SJSA1 (cell line): ENCODE results near the gene TFPT. TPM values are rescaled to one million over a fixed set of nuclear protein-coding genes. Genes with fewer than 3 reads are reported as not detected.

ENCODE experiments used
- DNase-seq, 2 experiments: peaks; one replicate each; pipeline ENCODE4 v3.0.0-alpha.2; 2015 to 2020; ENCODE audit warnings: low spot score in 2 of 2, low read depth in 1 of 2
- H3K27ac ChIP-seq: fragments of 250-450 bp; sonication (Bioruptor Pico); 2 replicates; pipeline ENCODE4 v1.5.1; 2020; ENCODE audit warnings: mild to moderate bottlenecking, moderate library complexity
- H3K27me3 ChIP-seq: fragments of 250-450 bp; sonication (Bioruptor Pico); replicated peaks from 2 replicates; pipeline ENCODE4 v1.5.1; 2020; ENCODE audit warnings: mild to moderate bottlenecking, moderate library complexity
- H3K36me3 ChIP-seq: fragments of 250-450 bp; sonication (Bioruptor Pico); 2 replicates; pipeline ENCODE4 v1.5.1; 2020; ENCODE audit warnings: mild to moderate bottlenecking
- H3K4me1 ChIP-seq: fragments of 250-450 bp; sonication (Bioruptor Pico); replicated peaks from 2 replicates; pipeline ENCODE4 v1.6.1; 2021; ENCODE audit warnings: mild to moderate bottlenecking
- H3K4me3 ChIP-seq: fragments of 250-450 bp; sonication (Bioruptor Pico); 2 replicates; pipeline ENCODE4 v1.5.1; 2020; ENCODE audit warnings: mild to moderate bottlenecking
- H3K9me3 ChIP-seq: fragments of 250-450 bp; sonication (Bioruptor Pico); replicated peaks from 2 replicates; pipeline ENCODE4 v1.5.1; 2020; ENCODE audit warnings: mild to moderate bottlenecking
- total RNA-seq: library from RNA; depleted of rRNA; stranded (reverse); fragments of >200 nt; shearing (Covaris generic); gene quantifications from 2 replicates; pipeline ENCODE4 v1.2.3, GENCODE V29; 2014

The TFPT gene
- total RNA-seq, 1 experiment from 2014 or later, result 31.7 TPM

- H3K27ac ChIP-seq, result no peak overlapping the region
- no peaks in the 10 kb centered on the region for H3K27me3 ChIP-seq
- no peaks in the 10 kb centered on the region for H3K9me3 ChIP-seq
- peaks cover 8% of the 10 kb centered on the region for H3K4me1 ChIP-seq
- H3K4me3 ChIP-seq, result no peak overlapping the region
- H3K36me3 ChIP-seq, result peaks cover 86% of the 10 kb centered on the region
- no peak for DNase-seq
Measured at GRCh38 chr19:54154603-54155345, 39.3 kb upstream of the TFPT start.

DNA sequence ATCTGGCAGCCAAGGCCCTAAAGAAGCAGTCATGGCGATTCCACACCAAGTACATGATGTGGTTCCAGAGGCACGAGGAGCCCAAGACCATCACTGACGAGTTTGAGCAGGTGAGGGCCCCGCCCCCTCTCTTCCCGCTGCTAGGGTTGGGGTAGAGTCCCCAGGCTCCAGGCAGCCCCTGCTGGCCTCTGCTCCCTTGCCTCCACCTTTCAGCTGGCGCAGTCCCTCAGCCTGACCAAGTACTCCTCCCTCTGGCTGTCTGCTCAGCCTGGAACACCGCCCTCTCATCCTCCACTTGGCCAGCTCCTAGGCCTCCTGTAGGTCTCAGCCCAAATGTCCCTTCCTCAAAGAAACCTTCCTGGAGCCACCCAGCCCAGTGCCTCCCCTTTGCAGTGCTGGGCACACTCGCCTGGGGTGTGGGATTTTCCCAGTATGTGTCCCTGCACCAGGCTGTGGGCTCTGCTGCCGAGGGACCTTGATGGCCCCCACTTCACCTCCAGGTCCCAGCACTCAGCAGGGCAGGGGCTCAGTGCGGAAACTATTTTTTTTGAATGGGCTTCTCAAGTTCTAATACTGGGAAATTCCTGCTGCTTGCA lies 38.4 kb upstream of the TFPT start:
- no peak overlapping the region for H3K4me3 ChIP-seq
- no peaks in the 10 kb centered on the region for H3K9me3 ChIP-seq
- peaks cover 95% of the 10 kb centered on the region for H3K36me3 ChIP-seq
- no peak overlapping the region for H3K27ac ChIP-seq
- DNase-seq, result no peak
- no peaks in the 10 kb centered on the region for H3K27me3 ChIP-seq
- peaks cover 7% of the 10 kb centered on the region for H3K4me1 ChIP-seq

- Histone ChIP-seq H3K36me3 (peaks cover 98% of the 10 kb centered on the region), H3K9me3 (no peaks in the 10 kb centered on the region), H3K27me3 (no peaks in the 10 kb centered on the region), H3K27ac (no peak overlapping the region), H3K4me1 (no peaks in the 10 kb centered on the region; the same call in 1 of the 2 replicates), H3K4me3 (no peak overlapping the region)
- no peak for DNase-seq
Measured at GRCh38 chr19:54152878-54153524, 37.5 kb upstream of the TFPT start.

- H3K9me3 ChIP-seq, result no peaks in the 10 kb centered on the region
- H3K4me1 ChIP-seq, result no peaks in the 10 kb centered on the region
- no peak overlapping the region for H3K27ac ChIP-seq
- peaks cover 98% of the 10 kb centered on the region for H3K36me3 ChIP-seq
- no peaks in the 10 kb centered on the region for H3K27me3 ChIP-seq
- no peak for DNase-seq
- H3K4me3 ChIP-seq, result no peak overlapping the region
Measured at GRCh38 chr19:54152267-54152666, 36.8 kb upstream of the TFPT start.

GRCh38 chr19:54151362-54152035 lies 36.0 kb upstream of the TFPT start:
- Histone ChIP-seq H3K9me3 (no peaks in the 10 kb centered on the region), H3K27me3 (no peaks in the 10 kb centered on the region), H3K36me3 (peaks cover 98% of the 10 kb centered on the region), H3K4me1 (no peaks in the 10 kb centered on the region), H3K4me3 (no peak overlapping the region), H3K27ac (no peak overlapping the region)
- no peak for DNase-seq

GRCh38 chr19:54149021-54149812 lies 33.8 kb upstream of the TFPT start:
- Histone ChIP-seq H3K9me3 (no peaks in the 10 kb centered on the region), H3K36me3 (peaks cover 98% of the 10 kb centered on the region), H3K4me1 (no peaks in the 10 kb centered on the region), H3K4me3 (no peak overlapping the region), H3K27me3 (no peaks in the 10 kb centered on the region), H3K27ac (no peak overlapping the region)
- no peak for DNase-seq

GRCh38 chr19:54148158-54148557 lies 32.7 kb upstream of the TFPT start:
- Histone ChIP-seq H3K9me3 (no peaks in the 10 kb centered on the region), H3K27me3 (no peaks in the 10 kb centered on the region), H3K4me3 (no peak overlapping the region), H3K36me3 (peaks cover 98% of the 10 kb centered on the region), H3K4me1 (no peaks in the 10 kb centered on the region), H3K27ac (no peak overlapping the region)
- DNase-seq, result no peak

DNA sequence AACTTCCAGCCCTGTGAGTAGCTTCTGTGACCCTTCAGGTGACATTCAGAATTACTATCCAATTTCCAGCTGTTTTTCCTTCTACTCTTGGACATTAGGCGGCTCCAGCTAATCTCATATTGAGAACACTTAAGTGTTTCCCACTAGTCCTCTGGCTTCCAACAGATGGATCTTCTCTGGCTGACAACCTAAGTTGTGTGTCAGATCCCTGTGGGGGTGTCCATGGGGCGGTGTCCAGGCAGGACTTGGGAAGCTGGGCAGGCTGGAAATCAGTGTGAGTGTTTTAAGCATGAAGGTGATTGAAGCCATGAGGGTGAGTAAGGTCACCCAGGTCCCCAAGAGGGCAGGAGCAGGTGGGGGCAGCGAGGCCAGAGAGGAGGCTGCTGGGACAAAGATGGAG lies 32.2 kb upstream of the TFPT start:
- no peak for DNase-seq
- Histone ChIP-seq H3K27ac (no peak overlapping the region), H3K36me3 (peaks cover 98% of the 10 kb centered on the region), H3K4me1 (no peaks in the 10 kb centered on the region), H3K9me3 (no peaks in the 10 kb centered on the region), H3K27me3 (no peaks in the 10 kb centered on the region), H3K4me3 (no peak overlapping the region)

GRCh38 chr19:54145541-54146158 lies 30.2 kb upstream of the TFPT start:
- H3K36me3 ChIP-seq, result peaks cover 98% of the 10 kb centered on the region
- no peak for DNase-seq
- no peaks in the 10 kb centered on the region for H3K27me3 ChIP-seq
- H3K4me3 ChIP-seq, result no peak overlapping the region
- no peaks in the 10 kb centered on the region for H3K4me1 ChIP-seq
- no peak overlapping the region for H3K27ac ChIP-seq
- no peaks in the 10 kb centered on the region for H3K9me3 ChIP-seq

DNA sequence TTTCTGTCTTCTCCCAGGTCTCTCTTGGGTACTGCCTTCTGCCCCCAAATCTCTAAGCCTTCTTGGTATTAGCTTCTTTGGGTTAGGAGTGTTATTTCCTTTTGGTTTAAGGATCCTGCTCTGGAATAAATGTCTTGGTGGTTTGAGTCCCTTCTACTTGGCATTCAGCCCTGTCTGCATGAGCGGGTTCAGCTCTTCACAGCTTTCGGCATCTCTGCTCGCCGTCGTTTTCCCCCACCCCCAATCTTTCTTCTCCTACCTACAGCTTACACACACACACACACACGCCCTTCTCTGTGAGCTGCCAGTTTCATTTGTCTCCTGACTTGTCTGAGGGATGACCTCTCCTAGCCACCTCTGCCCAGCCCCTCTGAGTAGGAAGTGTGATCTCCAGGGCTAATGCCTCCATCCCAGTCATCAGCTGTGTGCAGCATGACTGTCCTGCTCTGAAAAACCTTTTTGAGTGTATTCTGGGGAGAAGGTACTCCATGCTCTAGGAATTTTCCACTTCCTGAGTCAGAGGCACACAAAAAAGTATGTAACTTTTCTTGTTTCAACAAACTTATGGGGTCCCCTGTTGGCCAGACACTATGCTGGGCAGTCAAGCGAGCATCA lies 26.8 kb upstream of the TFPT start:
- no peak for DNase-seq
- no peak overlapping the region for H3K4me3 ChIP-seq
- peaks cover 94% of the 10 kb centered on the region for H3K36me3 ChIP-seq
- H3K27me3 ChIP-seq, result no peaks in the 10 kb centered on the region
- H3K27ac ChIP-seq, result no peak overlapping the region
- no peaks in the 10 kb centered on the region for H3K9me3 ChIP-seq
- peaks cover 8% of the 10 kb centered on the region for H3K4me1 ChIP-seq

- no peak for DNase-seq
- H3K4me3 ChIP-seq, result no peak overlapping the region
- H3K9me3 ChIP-seq, result no peaks in the 10 kb centered on the region
- H3K27me3 ChIP-seq, result no peaks in the 10 kb centered on the region
- peaks cover 9% of the 10 kb centered on the region for H3K4me1 ChIP-seq
- H3K36me3 ChIP-seq, result peaks cover 85% of the 10 kb centered on the region
- H3K27ac ChIP-seq, result no peak overlapping the region
Measured at GRCh38 chr19:54141356-54141755, 25.9 kb upstream of the TFPT start.

GRCh38 chr19:54138489-54139256 lies 23.2 kb upstream of the TFPT start:
- no peak for DNase-seq
- H3K4me3 ChIP-seq, result peak overlapping the region; percentile 80
- H3K36me3 ChIP-seq, result peaks cover 58% of the 10 kb centered on the region
- H3K27ac ChIP-seq, result no peak overlapping the region
- no peaks in the 10 kb centered on the region for H3K27me3 ChIP-seq
- no peaks in the 10 kb centered on the region for H3K9me3 ChIP-seq
- peaks cover 18% of the 10 kb centered on the region for H3K4me1 ChIP-seq
